Loucy (cell line): ENCODE measurements around the gene TPI1.
A peak's percentile ranks its signal among the peaks of the same experiment; 100 is the strongest.

Source experiments
- H2AFZ ChIP-seq: fragments of 200-600 bp; sonication (generic); 2 replicates; pipeline ENCODE4 v1.6.0; 2016; ENCODE audit warnings: antibody characterized with exemption, mild to moderate bottlenecking, low read length, moderate library complexity
- H3F3A ChIP-seq: fragments of 200-600 bp; 2 replicates; pipeline ENCODE4 v1.6.0; 2016; ENCODE audit warnings: antibody characterized with exemption, low read depth, mild to moderate bottlenecking
- H3K27me3 ChIP-seq: fragments of 200-600 bp; sonication (generic); 2 replicates; pipeline ENCODE4 v1.6.1; 2014; ENCODE audit warnings: low read length, mild to moderate bottlenecking; ENCODE audit not compliant: insufficient read depth, poor library complexity, severe bottlenecking
- H3K36me3 ChIP-seq: fragments of 200-600 bp; sonication (generic); 2 replicates; pipeline ENCODE4 v1.6.1; 2016; ENCODE audit warnings: low read length; ENCODE audit not compliant: insufficient read depth
- H3K4me1 ChIP-seq: fragments of 200-600 bp; sonication (generic); 2 replicates; pipeline ENCODE4 v1.5.1; 2014; ENCODE audit warnings: low read length, mild to moderate bottlenecking; ENCODE audit not compliant: insufficient read depth, poor library complexity, severe bottlenecking
- H3K4me2 ChIP-seq: fragments of 200-600 bp; sonication (generic); 2 replicates; pipeline ENCODE4 v1.6.0; 2014; ENCODE audit warnings: antibody characterized with exemption, low read length, low read depth, mild to moderate bottlenecking; ENCODE audit not compliant: poor library complexity, severe bottlenecking
- H3K4me3 ChIP-seq: fragments of 200-600 bp; sonication (generic); 2 replicates; pipeline ENCODE4 v1.5.1; 2014; ENCODE audit warnings: low read length, mild to moderate bottlenecking, mixed read lengths; ENCODE audit not compliant: poor library complexity, severe bottlenecking
- H3K79me2 ChIP-seq: fragments of 200-600 bp; sonication (generic); 2 replicates; pipeline ENCODE4 v1.6.1; 2014; ENCODE audit warnings: low read length; ENCODE audit not compliant: insufficient read depth
- H3K9ac ChIP-seq: fragments of 200-600 bp; sonication (generic); 2 replicates; pipeline ENCODE4 v1.6.0; 2014; ENCODE audit warnings: mild to moderate bottlenecking, low read depth, low read length, moderate library complexity; ENCODE audit not compliant: poor library complexity, severe bottlenecking
- H3K9me2 ChIP-seq: fragments of 200-600 bp; sonication (generic); replicated peaks from 2 replicates; pipeline ENCODE4 v1.6.1; 2016; ENCODE audit warnings: low read depth, low read length, mixed read lengths
- H3K9me3 ChIP-seq: fragments of 200-600 bp; sonication (generic); 2 replicates; pipeline ENCODE4 v1.6.1; 2014; ENCODE audit warnings: mild to moderate bottlenecking, antibody characterized with exemption, low read length, low read depth; ENCODE audit not compliant: insufficient read depth
- H4K20me1 ChIP-seq: fragments of 200-600 bp; sonication (generic); 2 replicates; pipeline ENCODE4 v1.6.0; 2014; ENCODE audit warnings: antibody characterized with exemption, low read length, mild to moderate bottlenecking; ENCODE audit not compliant: insufficient read depth, poor library complexity, severe bottlenecking
- CTCF ChIP-seq: fragments of 200-600 bp; sonication (generic); conservative IDR thresholded peaks from 2 replicates; pipeline ENCODE4 v1.5.1; 2014; ENCODE audit warnings: mild to moderate bottlenecking, antibody characterized with exemption, low read length
- EZH2phosphoT487 ChIP-seq: fragments of 200-600 bp; IDR thresholded peaks from 2 replicates; pipeline ENCODE4 v1.6.1; 2018; ENCODE audit warnings: antibody characterized with exemption, mild to moderate bottlenecking, moderate library complexity, borderline replicate concordance

The TPI1 gene

GRCh38 chr12:6899837-6900519 is 32.6 kb downstream of the TPI1 start:
- no peaks in the 10 kb centered on the region for H3K9me2 ChIP-seq
- no peaks in the 10 kb centered on the region for H3K9me3 ChIP-seq
- no peak overlapping the region for H3K4me3 ChIP-seq
- no peaks in the 10 kb centered on the region for H4K20me1 ChIP-seq
- H3K4me2 ChIP-seq: peak overlapping the region; percentile 9
- H3K4me1 ChIP-seq: peaks cover 26% of the 10 kb centered on the region
- no peaks in the 10 kb centered on the region for H3K27me3 ChIP-seq
- no peaks in the 10 kb centered on the region; the same call in 1 of the 2 replicates for H3F3A ChIP-seq
- no peaks in the 10 kb centered on the region for H3K79me2 ChIP-seq
- TF ChIP-seq EZH2phosphoT487: no peak
- no peak for TF ChIP-seq CTCF
- no peak overlapping the region for H2AFZ ChIP-seq
- H3K36me3 ChIP-seq: no peaks in the 10 kb centered on the region
- H3K9ac ChIP-seq: no peak overlapping the region

- Histone ChIP-seq H3K4me1 (peaks cover 32% of the 10 kb centered on the region), H3K36me3 (no peaks in the 10 kb centered on the region), H3F3A (no peaks in the 10 kb centered on the region; the same call in 1 of the 2 replicates), H2AFZ (no peak overlapping the region), H3K4me2 (no peak overlapping the region), H3K9me2 (no peaks in the 10 kb centered on the region), H3K27me3 (no peaks in the 10 kb centered on the region), H3K79me2 (no peaks in the 10 kb centered on the region), H3K9ac (no peak overlapping the region), H3K4me3 (no peak overlapping the region), H3K9me3 (no peaks in the 10 kb centered on the region), H4K20me1 (no peaks in the 10 kb centered on the region)
- TF ChIP-seq CTCF: no peak
- no peak for TF ChIP-seq EZH2phosphoT487
Observed at GRCh38 chr12:6902448-6902847, 35.1 kb downstream of the TPI1 start.

GRCh38 chr12:6903722-6904121 is 36.4 kb downstream of the TPI1 start:
- no peaks in the 10 kb centered on the region for H3K36me3 ChIP-seq
- TF ChIP-seq EZH2phosphoT487 (no peak), CTCF (no peak)
- peak overlapping the region; percentile 82 for H2AFZ ChIP-seq
- no peaks in the 10 kb centered on the region for H4K20me1 ChIP-seq
- no peaks in the 10 kb centered on the region for H3K27me3 ChIP-seq
- no peaks in the 10 kb centered on the region for H3K79me2 ChIP-seq
- peak overlapping the region; percentile 78 for H3K4me2 ChIP-seq
- H3K4me1 ChIP-seq: peaks cover 32% of the 10 kb centered on the region
- H3K9ac ChIP-seq: peak overlapping the region; percentile 79
- H3K9me3 ChIP-seq: no peaks in the 10 kb centered on the region
- no peaks in the 10 kb centered on the region; the same call in 1 of the 2 replicates for H3F3A ChIP-seq
- peak overlapping the region; percentile 91 for H3K4me3 ChIP-seq
- no peaks in the 10 kb centered on the region for H3K9me2 ChIP-seq
